Right lobe of liver (tissue), 6 donors: Measurements from ENCODE around the gene NEDD4L. TPM values are rescaled to one million over a fixed set of nuclear protein-coding genes. Genes with fewer than 3 reads are reported as not detected.

Source experiments
- ATAC-seq, 4 donors: fragments of 200-7000 bp; cut with Tn5 transposase; one replicate each; pipeline ENCODE4 v1.9.1; 2020; ENCODE audit warnings: mild to moderate bottlenecking in 4 of 4, moderate library complexity in 4 of 4
- DNase-seq, 3 donors: peaks; one replicate each; pipeline ENCODE4 v3.0.0-alpha.2; 2020
- H3K27ac ChIP-seq, 3 donors: fragments of 200-600 bp; one replicate each; pipeline ENCODE4 v1.8.0; 2022
- H3K27me3 ChIP-seq, 2 donors: fragments of 200-600 bp; one replicate each; pipeline ENCODE4 v1.8.0; 2022
- H3K36me3 ChIP-seq, 4 donors: fragments of 200-600 bp; sonication (generic) in 1 of 4; one replicate each; pipeline versions ENCODE4 v1.5.1 to v1.8.0; 2017 to 2022; ENCODE audit warnings: control low read depth in 1 of 4
- H3K4me1 ChIP-seq, 4 donors: fragments of 200-600 bp; sonication (generic) in 1 of 4; one replicate each; pipeline versions ENCODE4 v1.5.1 to v1.8.0; 2017 to 2022; ENCODE audit warnings: control low read depth in 1 of 4
- H3K4me3 ChIP-seq, 3 donors: fragments of 200-600 bp; one replicate each; pipeline ENCODE4 v1.8.0; 2022
- H3K9me3 ChIP-seq, 4 donors: fragments of 200-600 bp; sonication (generic) in 1 of 4; one replicate each; pipeline versions ENCODE4 v1.5.1 to v1.8.0; 2017 to 2022; ENCODE audit warnings: control low read depth in 1 of 4
- POLR2A ChIP-seq: fragments of 450-650 bp; IDR thresholded peaks from one replicate; pipeline ENCODE4 v1.6.1; 2017; ENCODE audit warnings: antibody characterized with exemption, mild to moderate bottlenecking
- WGBS: methylation state at CpG from one replicate; pipeline ENCODE4 v1.1.6; 2018; ENCODE audit warnings: low coverage, low lambda C conversion rate; ENCODE audit not compliant: insufficient coverage; ENCODE audit errors: missing lambda C conversion rate; 5-methylcytosine and 5-hydroxymethylcytosine counted together
- intact Hi-C, 2 donors: fragments of 100-400 bp; cut with DNase I; formaldehyde crosslinking; loops; one replicate each; pipeline versions ENCODE4 v1.11.2 to v1.14.1; 2022
- total RNA-seq, 6 experiments: library from RNA; depleted of rRNA in 2 of 6; stranded (reverse); fragments of >200 nt in 2 of 6; fragmentation: NEBNext Ultra II Directional in 3 of 6; extraction: Animal tissue kit (Norgen Biotek cat#: 25700) in 3 of 6; gene quantifications; one replicate each; pipeline versions ENCODE4 v1.1.0 to v1.2.4, GENCODE V29; 2016 to 2023
- TF ChIP-seq, protein P1 (sequence below), 4 donors: fragments of 200-600 bp in 3 of 4; fragments of 450-650 bp in 1 of 4; IDR thresholded peaks; one replicate each; pipeline versions ENCODE4 v1.5.1 to v1.8.0; 2016 to 2022; ENCODE audit warnings: antibody characterized with exemption in 4 of 4, mild to moderate bottlenecking in 2 of 4
- donor health status: DM: no; HTN: yes; CAD: no.
- donor health status: DM: no; HTN: no; CAD: no.
- donor health status: DM: no; HTN: no; CAD: no.
- donor health status: DM: no; HTN: yes; CAD: no.
- donor health status: DM: no; HTN: yes; CAD: no.

Gene NEDD4L
- total RNA-seq, 6 experiments from 2014 or later: 21.5 to 41.0 (median 33.2) TPM

DNA sequence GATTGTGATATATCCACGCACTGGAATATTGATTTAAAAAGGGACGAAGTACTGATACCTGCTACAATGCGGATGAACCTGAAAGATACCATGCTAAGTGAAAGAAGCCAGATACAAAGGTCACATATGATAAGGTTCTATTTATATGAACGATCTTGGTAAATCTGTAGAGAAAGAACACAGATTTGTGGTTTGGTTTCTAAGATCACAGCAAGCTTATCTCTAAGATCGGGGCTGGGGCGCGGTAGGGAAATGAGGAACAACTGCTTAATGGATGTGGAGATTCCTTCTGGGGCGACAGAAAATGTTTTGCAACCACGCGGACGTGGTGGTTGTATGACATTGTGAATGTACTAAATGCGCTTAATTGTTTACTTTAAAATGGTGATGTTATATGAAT lies 60.1 kb downstream of the NEDD4L start:
- Histone ChIP-seq H3K4me3 (peak overlapping the region in 1 of 3 donors; percentile 2), H3K27me3 (no peaks in the 10 kb centered on the region), H3K36me3 (no peaks in the 10 kb centered on the region), H3K4me1 (peaks cover 0 to 22% (median 6%) of the 10 kb centered on the region in 4 donors), H3K27ac (peak overlapping the region in 2 of 3 donors; percentile 76 to 87), H3K9me3 (no peaks in the 10 kb centered on the region)
- intact Hi-C loops: no loop called here
- no peak for DNase-seq
- 41% methylated on average over 12 of the region's 12 CpGs for WGBS
- peak in 3 of 4 donors; percentile 29 to 47 (median 34) for ATAC-seq
- no peak for TF ChIP-seq POLR2A
- TF ChIP-seq, protein P1, sequence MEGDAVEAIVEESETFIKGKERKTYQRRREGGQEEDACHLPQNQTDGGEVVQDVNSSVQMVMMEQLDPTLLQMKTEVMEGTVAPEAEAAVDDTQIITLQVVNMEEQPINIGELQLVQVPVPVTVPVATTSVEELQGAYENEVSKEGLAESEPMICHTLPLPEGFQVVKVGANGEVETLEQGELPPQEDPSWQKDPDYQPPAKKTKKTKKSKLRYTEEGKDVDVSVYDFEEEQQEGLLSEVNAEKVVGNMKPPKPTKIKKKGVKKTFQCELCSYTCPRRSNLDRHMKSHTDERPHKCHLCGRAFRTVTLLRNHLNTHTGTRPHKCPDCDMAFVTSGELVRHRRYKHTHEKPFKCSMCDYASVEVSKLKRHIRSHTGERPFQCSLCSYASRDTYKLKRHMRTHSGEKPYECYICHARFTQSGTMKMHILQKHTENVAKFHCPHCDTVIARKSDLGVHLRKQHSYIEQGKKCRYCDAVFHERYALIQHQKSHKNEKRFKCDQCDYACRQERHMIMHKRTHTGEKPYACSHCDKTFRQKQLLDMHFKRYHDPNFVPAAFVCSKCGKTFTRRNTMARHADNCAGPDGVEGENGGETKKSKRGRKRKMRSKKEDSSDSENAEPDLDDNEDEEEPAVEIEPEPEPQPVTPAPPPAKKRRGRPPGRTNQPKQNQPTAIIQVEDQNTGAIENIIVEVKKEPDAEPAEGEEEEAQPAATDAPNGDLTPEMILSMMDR (IDR thresholded peaks at IDR 0.05): no peak

DNA sequence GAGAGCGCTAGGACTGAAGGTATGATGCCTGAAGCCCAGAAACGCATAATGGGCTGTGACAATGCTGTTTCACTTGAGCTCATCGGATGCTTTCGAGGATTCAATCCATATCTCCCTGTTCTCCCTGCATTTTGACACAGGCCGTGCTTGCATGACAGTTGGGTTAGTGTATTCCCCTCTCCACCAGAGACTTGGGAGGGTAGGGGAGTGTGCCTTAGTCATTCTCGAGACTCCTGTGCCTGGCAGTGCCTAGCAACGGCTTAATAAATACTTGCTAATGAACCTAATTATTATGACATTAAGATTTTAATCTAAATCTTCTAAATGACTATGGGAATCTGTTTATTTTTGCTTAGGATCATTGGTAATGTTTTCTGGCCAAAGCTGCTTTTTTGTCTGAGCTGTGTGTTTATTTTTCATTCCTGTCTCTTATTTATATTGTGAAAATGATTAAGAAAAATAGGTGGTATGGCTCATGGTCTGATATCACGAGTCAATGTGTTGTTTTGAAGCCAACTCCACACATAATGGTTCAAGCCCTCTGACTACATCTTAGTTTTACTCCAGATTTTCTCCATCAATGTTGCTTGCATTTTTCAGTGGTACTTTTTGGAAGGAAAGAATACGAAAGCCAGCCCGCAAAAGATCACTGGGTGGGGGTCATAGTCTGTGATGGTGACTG lies 61.3 kb downstream of the NEDD4L start:
- DNase-seq (no peak), ATAC-seq (no peak)
- Histone ChIP-seq H3K27ac (no peak overlapping the region), H3K4me1 (peaks cover 0 to 22% (median 6%) of the 10 kb centered on the region in 4 donors), H3K4me3 (no peak overlapping the region), H3K36me3 (no peaks in the 10 kb centered on the region), H3K27me3 (no peaks in the 10 kb centered on the region), H3K9me3 (no peaks in the 10 kb centered on the region)
- WGBS: 90% methylated on average over 9 of the region's 10 CpGs
- intact Hi-C loops: no loop called here
- no peak for TF ChIP-seq POLR2A
- TF ChIP-seq, protein P1 (IDR thresholded peaks at IDR 0.05): no peak

DNA sequence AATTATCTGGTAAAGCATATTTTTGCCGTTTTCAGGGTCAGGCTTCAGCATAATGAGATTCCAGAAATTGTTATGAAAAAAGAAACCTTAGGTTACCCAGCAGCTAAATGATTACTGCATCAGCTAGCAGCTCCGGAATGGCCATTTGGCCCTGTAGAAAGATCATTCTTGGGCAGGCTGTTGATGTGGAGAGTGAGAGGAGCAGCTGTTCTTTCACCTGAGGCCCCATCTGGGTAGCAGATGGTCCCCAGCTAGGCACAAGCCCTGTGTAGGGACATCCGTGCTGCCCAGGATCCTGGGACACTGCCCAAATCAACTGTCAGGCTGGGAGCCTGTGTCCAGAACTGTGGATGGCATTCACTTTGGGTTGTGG lies 61.8 kb downstream of the NEDD4L start:
- H3K27ac ChIP-seq: no peak overlapping the region
- H3K27me3 ChIP-seq: no peaks in the 10 kb centered on the region
- no peak overlapping the region for H3K4me3 ChIP-seq
- 79% methylated on average over 2 of the region's 3 CpGs for WGBS
- DNase-seq: no peak
- no peaks in the 10 kb centered on the region for H3K9me3 ChIP-seq
- TF ChIP-seq, protein P1 (IDR thresholded peaks at IDR 0.05): no peak
- no peak for TF ChIP-seq POLR2A
- no peaks in the 10 kb centered on the region for H3K36me3 ChIP-seq
- ATAC-seq: no peak
- intact Hi-C loops: no loop called here
- peaks cover 0 to 22% (median 6%) of the 10 kb centered on the region in 4 donors for H3K4me1 ChIP-seq

DNA sequence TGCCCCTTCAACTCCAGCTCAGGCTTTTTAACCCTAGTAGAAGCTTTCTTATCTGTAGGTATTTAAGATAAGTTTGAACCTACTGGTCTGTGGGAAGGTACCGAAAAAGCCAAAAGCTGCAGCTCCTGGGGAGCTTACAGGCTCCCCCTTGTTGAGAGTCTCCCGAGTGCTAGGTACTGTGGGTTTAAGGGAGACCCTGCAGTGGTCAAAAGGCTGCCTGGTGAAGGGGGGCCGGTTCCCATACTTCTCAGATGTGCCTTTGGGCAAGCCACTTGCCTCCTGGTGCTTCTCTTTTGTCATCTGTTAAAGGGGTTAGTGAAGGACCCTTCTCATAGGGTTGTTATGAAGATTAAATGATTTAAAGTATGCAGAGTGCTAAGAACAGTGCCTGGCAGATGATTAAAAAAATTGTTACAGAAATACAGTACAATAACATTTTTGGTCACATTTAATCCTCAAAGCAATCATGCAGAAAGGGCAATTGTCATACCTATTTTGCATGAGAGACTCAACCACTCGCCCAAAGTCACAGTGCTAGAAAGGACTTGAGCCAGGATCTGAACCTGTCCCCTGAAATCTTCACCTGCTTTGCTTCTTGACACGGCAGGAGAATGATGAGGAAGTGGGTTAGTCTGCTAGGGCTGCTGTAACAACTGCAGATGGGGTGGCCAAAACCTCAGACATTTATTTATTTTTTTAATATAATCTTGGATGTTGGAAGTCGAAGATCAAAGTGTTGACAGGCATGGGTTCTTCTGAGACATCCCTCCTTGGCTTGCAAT lies 62.5 kb downstream of the NEDD4L start:
- DNase-seq (no peak), ATAC-seq (no peak)
- Histone ChIP-seq H3K36me3 (no peaks in the 10 kb centered on the region), H3K27me3 (no peaks in the 10 kb centered on the region), H3K27ac (no peak overlapping the region), H3K4me1 (peaks cover 0 to 22% (median 6%) of the 10 kb centered on the region in 4 donors), H3K4me3 (no peak overlapping the region), H3K9me3 (no peaks in the 10 kb centered on the region)
- 73% methylated on average over 4 of the region's 6 CpGs for WGBS
- TF ChIP-seq, protein P1 (IDR thresholded peaks at IDR 0.05): no peak
- intact Hi-C loops: no loop called here
